ENCODE results near the gene ZMAT3.
"Not testable (repeated sequence)": the region's sequence is repeated elsewhere in the genome, so short reads cannot be mapped to it uniquely, and the experiment has no call there.

Gene ZMAT3, protein sequence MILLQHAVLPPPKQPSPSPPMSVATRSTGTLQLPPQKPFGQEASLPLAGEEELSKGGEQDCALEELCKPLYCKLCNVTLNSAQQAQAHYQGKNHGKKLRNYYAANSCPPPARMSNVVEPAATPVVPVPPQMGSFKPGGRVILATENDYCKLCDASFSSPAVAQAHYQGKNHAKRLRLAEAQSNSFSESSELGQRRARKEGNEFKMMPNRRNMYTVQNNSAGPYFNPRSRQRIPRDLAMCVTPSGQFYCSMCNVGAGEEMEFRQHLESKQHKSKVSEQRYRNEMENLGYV

DNA sequence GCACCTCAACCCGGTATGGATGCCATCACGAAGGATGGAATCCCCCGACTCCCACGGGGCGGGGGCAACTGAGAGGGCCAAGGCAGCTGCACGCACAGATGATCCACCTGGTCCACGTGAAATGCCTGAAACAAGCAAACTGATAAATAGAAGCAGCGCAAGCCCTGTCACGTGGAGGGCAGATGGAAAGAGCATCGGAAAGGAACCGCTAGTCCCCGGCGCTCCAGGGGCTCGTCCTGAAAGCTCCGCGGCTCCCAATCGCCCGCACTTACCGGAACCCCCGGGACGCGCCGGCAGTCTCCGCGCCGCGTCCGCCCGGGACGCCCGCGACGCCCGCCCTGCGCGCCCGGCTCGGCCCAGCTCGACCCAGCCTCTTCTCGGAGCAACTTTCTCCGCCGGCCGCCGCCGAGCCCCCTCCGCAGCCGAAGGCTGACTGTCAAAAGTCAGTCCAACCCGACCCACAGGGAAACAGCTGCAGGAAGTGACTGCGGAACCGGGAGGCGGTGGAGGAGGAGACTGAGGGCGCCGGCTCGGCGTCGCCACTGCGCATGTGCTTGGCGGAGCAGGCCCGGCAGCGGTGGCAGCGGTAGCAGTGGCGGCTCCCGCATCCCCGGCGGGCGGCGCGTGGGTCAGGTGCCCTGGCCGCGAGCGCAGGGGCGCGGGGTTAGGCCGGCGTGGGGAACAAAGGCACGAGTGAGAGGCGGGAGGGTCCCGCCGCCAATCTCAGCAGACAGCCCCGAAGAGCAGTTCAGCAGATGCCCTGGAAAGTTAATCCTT is at the start of gene ZMAT3:
ZMAT3 (minus strand) TSS at position 487 of the 777 bp plus-strand sequence. CDS start 4,057 bp downstream, outside the sequence.
- DNase-seq (ENCODE audit: low read depth in 1 of 2, low spot score in 1 of 2) = peak; percentile 56 to 79

DNA sequence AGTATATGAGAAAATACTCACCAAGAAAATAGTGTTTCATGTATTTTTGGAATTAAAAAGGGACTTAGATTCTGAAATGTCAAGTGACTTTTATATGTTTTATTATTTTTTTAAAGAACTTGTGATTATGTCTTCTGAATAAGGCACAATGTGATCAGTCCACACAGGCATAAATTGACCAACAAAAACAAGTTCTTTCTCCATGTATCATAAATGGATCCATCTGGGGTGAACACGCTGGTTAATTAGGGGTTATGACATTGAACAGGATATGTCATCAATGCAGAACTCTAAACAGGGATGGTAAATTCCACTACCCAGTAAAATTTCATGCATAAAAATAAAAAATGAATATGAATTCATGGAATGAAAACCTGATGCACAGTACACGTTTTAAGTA is 45.2 kb upstream of the ZMAT3 start:
- no peak for DNase-seq (ENCODE audit: low read depth in 1 of 2, low spot score in 1 of 2)

DNA sequence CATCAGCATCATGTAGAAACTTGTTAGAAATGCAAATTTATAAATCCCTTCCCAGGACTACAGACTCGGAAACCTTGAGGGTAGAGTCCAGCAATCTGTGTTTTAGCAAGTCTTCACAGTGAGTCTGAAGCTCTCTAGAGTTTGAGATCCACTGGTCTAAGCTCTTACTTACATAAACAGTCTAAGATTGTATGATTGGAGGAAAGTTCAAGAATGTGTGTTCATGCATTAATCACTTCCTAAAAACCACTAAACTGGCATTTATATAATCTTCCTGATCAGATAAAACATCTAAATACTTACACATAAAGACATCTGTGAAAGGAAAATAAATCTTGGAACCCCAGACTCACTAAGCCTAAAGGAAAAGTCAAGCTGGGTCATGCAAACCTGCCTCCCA is 43.8 kb upstream of the ZMAT3 start:
- not testable (repeated sequence) for DNase-seq (ENCODE audit: low read depth in 1 of 2, low spot score in 1 of 2)

DNA sequence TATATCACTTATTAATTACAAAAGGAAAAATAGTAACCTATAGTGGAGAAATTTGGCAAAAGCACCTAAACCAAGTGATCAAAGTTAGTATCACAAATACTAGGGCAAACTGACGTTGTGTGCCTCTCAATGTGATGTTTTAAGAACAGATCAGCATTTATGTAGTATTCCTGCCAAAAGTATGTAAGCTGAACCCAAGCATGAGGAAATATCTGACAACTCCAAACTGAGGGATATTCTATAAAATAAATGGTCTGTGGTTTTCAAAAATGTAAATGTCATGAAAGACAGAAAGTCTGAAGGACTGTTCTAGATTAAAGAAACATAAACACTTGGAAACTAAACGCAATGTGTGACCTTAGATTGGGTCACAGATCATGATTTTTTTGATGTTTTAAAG is 42.3 kb upstream of the ZMAT3 start:
- no peak for DNase-seq (ENCODE audit: low read depth in 1 of 2, low spot score in 1 of 2)

DNA sequence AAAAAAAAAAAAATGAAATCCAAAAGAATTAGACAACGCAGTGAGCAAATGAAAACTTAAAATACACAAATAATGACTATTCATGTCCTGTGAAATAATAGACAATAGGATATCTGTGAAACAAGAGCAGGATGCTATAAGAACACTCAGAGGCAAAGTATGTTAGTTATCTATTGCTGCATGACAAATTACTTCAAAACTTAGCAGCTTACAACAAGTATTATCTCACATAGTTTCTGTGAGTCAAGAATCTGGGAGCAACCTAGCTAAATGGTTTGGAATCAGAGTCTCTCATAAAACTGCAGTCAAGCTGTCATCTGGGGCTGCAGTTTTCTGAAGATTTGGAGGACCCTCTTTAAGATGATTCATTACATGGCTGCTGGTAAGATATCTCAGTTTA is 36.5 kb upstream of the ZMAT3 start:
- no peak for DNase-seq (ENCODE audit: low read depth in 1 of 2, low spot score in 1 of 2)

DNA sequence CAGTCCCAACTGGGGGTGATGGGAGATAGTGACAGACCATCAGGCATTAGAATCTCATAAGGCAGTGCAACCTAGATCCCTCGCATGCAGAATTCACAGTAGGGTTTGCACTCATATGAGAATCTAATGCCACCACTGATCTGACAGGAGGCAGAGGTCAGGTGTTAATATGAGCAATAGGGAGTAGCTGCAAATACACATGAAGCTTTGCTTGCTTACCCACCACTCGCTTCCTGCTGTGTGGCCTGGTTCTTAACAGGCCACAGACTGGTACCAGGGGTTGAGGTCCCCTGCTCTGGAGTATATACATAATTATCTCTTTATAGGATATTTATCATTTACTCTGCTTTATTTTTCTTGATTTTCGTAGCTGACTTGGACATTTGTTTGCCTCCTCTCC is 36.0 kb upstream of the ZMAT3 start:
- DNase-seq (ENCODE audit: low read depth in 1 of 2, low spot score in 1 of 2) = no peak

DNA sequence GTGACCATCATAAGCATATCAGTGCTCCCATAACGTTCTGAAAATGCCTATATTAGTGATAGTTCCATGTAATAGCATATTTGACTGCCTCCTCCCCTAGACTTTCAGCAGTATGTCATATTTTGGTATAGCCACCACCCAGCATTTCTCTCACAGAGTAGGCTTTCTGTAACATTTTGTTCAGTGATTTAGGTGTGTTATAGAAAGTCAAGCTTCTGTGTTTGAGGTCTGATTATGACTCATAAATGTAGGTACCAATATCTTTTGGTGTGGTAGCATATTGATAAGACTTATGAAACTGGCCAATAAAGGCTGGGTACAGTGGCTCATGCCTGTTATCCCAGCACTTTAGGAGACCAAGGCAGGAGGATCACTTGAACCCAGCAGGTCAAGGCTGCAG is 34.3 kb upstream of the ZMAT3 start:
- DNase-seq (ENCODE audit: low read depth in 1 of 2, low spot score in 1 of 2) = no peak

DNA sequence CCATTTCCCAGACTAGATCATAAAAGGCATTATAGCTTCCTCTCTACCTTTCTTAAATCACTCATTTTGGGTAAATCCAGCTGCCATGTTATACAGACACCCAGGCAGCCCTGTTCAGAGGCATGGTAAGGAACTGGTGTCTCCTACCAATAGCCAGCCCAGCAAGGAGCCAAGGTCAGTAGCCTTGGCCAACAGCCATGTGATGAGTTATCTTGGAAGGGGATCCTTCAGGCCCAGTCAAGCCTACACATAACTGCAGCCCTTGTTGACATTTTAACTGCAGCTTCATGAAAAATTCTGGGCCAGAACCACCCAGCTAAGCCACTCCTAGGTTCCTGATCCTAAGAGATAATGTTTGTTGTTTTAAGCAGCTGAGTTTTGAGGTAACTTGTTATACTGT is 29.0 kb upstream of the ZMAT3 start:
- no peak for DNase-seq (ENCODE audit: low read depth in 1 of 2, low spot score in 1 of 2)

DNA sequence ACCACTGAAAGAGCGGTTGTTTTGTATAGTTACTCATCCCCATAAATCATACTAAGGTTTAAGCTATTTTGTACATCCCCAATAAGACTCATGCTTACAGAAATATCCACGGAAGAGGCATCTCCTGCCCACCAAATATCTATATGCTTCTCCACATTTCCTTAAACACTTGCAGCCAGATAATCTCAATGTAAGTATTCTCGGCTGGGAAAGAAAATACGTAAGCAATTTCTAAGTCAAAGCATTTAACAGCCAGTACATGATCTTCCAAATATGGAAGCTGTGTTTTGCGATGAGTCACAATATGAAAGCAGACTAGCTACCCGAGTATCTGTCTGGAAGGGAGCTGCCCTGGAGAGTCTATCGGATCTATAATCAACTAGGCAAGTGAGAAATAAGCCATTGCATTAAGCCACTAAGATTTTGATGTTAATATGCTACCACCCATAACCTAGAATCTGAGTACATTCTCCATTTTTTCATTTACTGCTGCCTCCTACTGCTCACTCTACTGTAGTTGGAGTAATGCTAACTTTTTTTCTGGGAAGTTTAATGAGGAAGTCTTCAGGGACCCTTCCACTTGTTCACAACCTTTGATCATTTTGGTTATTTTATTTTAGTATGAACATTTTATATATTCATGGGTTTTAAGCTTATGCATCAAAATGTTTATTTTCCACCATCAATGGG is 26.9 kb upstream of the ZMAT3 start:
- no peak for DNase-seq (ENCODE audit: low read depth in 1 of 2, low spot score in 1 of 2)

DNA sequence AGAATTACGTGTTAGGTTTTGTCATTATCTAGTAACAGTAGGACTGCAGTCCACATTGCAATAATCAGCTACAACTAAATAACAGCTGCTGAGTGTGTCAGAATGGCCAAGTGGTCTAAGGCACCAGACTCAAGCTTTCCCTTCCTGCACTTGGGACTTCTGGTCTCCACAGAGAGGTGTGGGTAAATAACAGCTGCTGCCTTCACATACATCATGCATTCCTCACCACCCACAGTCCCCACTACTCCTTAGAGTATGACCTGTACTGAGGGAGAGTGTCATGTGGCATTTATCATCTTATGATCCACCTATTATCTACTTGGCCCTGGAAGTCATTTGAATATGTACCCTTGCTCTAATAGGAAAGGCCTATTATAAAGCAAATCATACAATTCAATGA is 22.2 kb upstream of the ZMAT3 start:
- no peak for DNase-seq (ENCODE audit: low read depth in 1 of 2, low spot score in 1 of 2)

DNA sequence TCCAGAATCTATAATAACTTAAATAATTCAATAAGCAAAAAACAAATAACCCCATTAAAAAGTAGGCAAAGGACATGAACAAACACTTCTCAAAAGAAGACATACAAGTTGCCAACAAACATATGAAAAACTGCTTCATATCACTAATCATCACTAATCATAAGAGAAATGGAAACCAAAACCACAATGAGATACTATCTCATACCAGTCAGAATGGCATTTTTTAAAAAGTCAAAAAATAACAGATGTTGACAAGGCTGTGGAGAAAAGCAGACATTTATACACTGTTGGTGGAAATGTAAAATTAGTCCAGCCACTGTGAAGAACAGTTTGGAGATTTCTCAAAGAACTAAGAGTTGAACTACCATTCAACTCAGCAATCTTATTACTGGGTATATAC is 19.5 kb upstream of the ZMAT3 start:
- no peak for DNase-seq (ENCODE audit: low read depth in 1 of 2, low spot score in 1 of 2)

DNA sequence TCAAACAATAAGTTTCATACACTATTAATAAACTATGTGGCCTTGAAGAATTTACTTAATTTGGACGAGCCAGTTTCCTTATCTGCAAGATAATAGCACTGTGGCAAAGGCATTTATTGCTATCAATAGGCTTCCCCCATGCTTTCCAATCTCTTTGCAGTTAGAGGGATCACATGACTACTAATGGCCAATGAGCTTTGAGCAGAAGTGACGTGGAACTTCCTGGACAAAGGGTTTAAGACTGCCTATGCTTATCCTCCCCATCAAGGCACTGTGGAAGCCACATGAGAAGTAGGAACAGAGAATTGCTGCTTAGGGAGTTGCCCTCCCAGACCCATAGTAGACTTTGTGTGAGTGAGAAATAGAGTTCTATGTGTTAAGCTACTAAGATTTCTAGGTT is 16.7 kb upstream of the ZMAT3 start:
- no peak for DNase-seq (ENCODE audit: low read depth in 1 of 2, low spot score in 1 of 2)

DNA sequence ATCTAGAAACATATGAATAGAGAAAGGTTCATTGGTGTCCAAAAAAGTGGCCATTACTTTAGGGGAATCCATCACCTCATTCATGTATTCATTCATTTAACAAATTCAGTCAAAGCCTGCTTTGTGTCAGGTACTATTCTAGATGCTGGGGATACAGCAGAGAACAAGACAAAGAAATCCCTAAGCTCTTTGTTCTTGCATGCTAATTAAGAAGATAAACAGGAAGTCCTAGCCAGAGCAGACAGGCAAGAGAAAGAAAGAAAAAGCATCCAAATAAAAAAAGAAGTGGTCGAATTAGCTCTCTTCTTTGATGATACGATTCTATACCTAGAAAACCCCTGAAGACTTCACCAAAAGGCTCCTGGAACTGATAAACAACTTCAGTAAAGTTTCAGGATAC is 12.4 kb upstream of the ZMAT3 start:
- no peak for DNase-seq (ENCODE audit: low read depth in 1 of 2, low spot score in 1 of 2)

DNA sequence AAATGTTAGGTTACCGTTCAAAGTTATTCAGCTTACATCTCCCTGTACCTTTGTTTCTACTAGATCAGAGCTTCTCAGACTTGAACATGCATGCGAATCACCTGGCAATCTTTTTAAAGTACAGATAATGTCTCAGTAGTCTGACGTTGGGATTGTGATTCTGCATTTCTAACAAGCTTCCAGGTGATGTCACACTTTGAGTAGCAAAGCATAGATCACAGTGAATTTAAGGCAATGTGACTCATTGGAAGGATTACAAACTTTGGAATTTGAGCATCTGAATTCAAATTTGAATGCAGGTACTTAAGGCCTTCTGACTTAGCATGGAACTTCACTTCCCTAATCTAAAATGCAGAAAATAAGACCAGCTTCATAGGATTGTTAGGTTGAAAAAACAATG is 10.8 kb upstream of the ZMAT3 start:
- DNase-seq (ENCODE audit: low read depth in 1 of 2, low spot score in 1 of 2) = no peak

DNA sequence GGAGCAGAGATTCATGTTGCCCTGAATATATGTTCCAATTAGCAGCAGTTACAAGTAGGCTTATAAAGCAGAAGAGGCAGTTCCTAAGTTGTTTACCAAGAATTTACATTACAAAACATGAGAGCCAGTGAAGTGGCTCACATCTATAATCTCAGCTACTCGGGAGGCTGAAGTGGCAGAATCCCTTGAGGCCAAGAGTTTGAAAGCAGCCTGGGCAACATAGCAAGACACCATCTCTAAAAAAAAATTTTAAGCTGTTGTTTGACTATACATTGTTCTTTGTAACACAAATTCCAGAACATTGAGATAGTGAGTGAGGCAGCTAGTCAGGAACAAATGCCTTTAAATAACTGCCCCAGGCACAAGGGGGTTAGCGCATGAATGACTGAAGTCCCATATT is 10.3 kb upstream of the ZMAT3 start:
- no peak for DNase-seq (ENCODE audit: low read depth in 1 of 2, low spot score in 1 of 2)

DNA sequence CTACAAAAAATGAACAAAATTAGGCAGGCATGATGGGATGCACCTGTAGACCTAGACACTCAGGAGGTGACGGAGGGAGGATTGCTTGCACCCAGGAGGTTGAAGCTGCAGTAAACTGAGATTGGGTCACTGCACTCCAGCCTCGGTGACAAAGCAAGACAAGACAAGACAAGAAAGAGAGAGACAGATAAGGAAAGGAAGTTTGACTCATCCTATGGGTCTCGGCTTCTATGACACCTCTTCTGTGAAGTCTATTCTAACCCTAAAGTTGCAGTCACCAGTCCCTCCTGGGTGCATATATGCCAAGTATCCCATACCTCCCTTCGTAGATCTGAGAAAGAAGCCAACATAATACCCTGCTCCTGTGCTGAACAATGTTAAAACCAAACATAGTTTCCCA is 7.9 kb upstream of the ZMAT3 start:
- DNase-seq (ENCODE audit: low read depth in 1 of 2, low spot score in 1 of 2) = no peak

DNA sequence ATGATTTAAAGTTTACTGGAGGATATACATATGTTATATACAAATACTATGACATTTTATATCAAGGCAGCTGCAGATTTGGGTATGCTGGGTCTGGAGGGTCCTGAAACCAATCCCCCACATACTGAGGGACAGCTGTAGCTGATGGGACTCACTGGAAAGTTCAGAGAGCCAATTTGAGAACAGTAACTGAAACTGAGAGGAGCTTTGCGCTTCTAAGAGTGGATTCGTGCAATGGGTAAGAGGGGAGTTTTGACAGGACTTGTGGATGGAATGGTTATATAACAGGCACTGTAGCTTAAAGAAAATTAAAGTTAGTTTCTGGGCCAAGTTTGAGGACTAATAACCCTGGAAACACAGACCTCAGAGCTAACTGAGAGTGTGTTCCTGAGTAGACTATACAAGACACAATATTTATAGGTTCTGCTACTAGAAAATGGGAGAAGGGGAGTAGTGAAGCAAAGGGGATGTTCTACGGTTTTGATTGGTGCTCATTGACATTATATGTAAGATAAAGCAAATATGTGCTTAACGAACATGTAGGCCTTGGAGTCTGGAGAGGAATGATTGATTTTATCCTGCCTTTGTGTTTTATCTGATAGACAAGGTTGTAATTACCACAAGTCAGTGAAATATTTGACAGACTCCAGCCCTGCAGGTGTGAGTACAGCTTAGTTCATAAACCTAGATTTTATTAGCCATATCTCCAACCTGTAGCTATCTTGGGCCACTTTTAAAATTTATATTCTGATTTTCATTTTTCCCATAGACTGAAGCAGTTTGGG is 4.8 kb upstream of the ZMAT3 start:
- no peak for DNase-seq (ENCODE audit: low read depth in 1 of 2, low spot score in 1 of 2)

DNA sequence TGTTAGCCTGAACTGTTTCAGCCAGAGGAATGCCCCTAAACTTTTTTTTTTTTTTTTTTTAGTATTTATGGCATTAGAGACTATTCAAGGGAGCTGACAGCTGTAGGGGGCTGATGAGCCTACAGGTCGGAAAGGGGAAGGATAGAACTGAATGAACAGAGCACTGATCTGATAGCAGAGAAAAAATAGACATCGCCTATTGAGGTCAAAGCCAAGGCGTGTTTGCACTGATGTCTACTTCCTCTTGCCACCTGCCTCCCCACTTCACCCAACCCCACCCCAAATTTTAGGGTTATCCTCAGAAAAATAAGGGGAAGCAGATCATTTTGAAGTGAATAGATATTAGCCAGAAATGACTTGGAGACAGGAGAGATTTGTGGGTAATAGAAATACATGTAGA is 3.0 kb upstream of the ZMAT3 start:
- DNase-seq (ENCODE audit: low read depth in 1 of 2, low spot score in 1 of 2) = no peak

DNA sequence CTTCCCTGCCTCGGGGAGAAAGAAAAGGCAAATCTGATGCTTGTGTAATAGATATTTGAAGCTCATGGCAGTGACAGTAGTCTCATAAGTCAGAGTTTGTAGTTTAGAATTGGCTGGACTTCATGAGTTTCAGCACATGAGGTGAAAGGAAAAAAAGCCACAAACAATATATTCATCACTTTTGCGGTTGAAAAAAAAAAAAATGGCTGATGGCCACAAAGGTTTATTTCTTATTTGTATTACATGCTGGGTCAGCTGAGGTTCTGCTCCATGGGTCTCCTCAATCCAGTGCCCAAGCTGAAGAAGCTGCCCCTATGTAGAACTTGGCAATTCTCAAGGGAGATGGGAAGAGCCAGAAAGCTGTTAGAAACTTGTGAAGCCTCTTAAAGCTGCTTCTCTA is 2.2 kb upstream of the ZMAT3 start:
- DNase-seq (ENCODE audit: low read depth in 1 of 2, low spot score in 1 of 2) = no peak

DNA sequence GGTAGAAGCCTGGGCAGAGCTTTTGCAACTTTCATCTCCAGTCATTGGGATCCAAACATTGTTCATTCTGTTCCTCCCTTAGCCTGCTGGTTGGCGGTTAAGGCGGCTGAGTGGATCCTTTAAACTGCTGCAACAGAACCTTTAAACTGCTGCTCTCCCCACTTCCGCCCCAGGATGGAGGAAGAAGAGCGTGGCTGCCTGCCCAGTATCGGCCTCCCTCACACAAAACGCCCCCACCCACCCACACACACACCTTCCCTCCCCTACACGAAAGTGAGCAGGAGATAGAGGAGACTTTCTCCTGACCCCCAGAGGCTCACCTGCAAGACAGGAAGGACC is 460 bp upstream of the ZMAT3 start:
- DNase-seq (ENCODE audit: low read depth in 1 of 2, low spot score in 1 of 2) = peak; percentile 16 to 28

DNA sequence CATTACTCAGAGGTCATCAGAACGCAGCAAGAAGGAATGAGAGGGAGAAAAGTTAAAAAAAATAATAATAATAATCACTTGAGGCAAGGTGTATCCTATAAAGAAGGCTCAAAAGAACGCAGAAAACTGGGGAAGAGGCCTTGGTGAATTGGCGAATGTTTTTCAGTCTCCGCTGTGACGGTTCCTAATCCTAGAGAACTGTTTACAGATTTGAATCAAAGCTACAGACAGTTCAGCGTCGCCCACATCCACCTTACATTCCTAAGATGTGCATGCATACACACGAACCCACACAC is 634 bp downstream of the ZMAT3 start:
- DNase-seq (ENCODE audit: low read depth in 1 of 2, low spot score in 1 of 2) = no peak

Data from activated T-helper 1 cell treated with anti-CD3 and anti-CD28 coated beads, Interleukin-2, amount 50 U/mL, for 16 hours (primary cell).